ENCODE results near the gene SHLD2. TPM values are rescaled to one million over a fixed set of nuclear protein-coding genes. Genes with fewer than 3 reads are reported as not detected.
"Not testable (repeated sequence)": the region's sequence is repeated elsewhere in the genome, so short reads cannot be mapped to it uniquely, and the experiment has no call there.

The SHLD2 gene
- total RNA-seq, 2 experiments from 2014 or later = 34.3 to 37.3 TPM

DNA sequence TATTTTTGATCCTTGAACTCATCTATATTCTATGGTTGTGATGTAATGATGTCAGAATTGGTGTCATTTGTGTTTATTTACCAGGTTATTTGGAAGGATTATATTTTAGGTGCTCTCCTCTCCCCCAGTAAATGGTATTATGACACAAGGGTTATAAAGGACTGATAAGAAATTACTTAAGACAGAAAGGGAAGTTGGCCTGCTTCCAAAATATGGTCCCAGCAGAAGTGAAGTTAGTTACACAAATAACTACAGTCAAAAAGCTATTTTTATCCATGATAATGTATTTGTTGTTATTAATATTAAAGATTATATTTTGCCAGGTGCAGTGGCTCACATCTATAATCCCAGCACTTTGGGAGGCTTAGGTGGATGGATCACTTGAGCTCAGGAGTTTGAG, 37.2 kb downstream of the SHLD2 start:
- H4K20me1 ChIP-seq (ENCODE audit: insufficient read depth, low read length); DNase-seq (ENCODE audit: low spot score); H3K9me2 ChIP-seq (ENCODE audit: insufficient read depth, low read length); H3K79me2 ChIP-seq (ENCODE audit: insufficient read depth, low read depth, low read length); intact Hi-C loops (cut with micrococcal nuclease; ENCODE audit: unreplicated experiment); H2AFZ ChIP-seq (ENCODE audit: low read length); H3K4me2 ChIP-seq (ENCODE audit: low read length); CTCF ChIA-PET (ENCODE audit: unreplicated experiment); H3K4me1 ChIP-seq (ENCODE audit: insufficient read depth, low read length, poor library complexity, severe bottlenecking); H3K4me3 ChIP-seq (ENCODE audit: low read depth, low read length, poor library complexity, severe bottlenecking); H3K9me3 ChIP-seq (ENCODE audit: low read length); H3K27ac ChIP-seq (ENCODE audit: low read depth, low read length, poor library complexity, severe bottlenecking); H3K36me3 ChIP-seq (ENCODE audit: insufficient read depth, low read length); BruUV-seq (replicated peaks): not testable (repeated sequence)
- POLR2A ChIA-PET = interaction anchor here (0.6 kb wide), 1 partner anchor 184 kb away, joined by 3 read pairs; no protein-coding TSS in a partner anchor

DNA sequence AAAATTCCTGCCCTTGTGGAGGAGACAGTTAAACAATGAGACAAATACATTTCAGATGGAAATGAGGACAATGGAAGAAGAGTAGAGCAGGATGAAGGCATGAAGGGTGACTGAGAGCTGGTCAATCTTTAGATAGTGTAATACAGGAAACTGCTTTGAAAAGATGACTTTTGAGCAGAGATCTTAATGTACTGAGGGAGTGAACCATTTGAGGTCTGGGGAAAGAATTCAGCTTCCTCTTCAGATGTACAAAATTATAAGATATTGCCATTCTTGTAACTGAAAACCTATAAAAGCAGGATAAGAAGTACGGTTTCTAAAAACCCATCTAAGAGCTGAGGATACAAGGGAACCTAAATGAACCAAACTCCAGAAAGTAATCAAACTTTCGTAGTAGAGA, 38.9 kb downstream of the SHLD2 start:
- H3K27ac ChIP-seq (ENCODE audit: low read depth, low read length, poor library complexity, severe bottlenecking); H3K4me1 ChIP-seq (ENCODE audit: insufficient read depth, low read length, poor library complexity, severe bottlenecking); intact Hi-C loops (cut with micrococcal nuclease; ENCODE audit: unreplicated experiment); H3K9me3 ChIP-seq (ENCODE audit: low read length); H3K9me2 ChIP-seq (ENCODE audit: insufficient read depth, low read length); H4K20me1 ChIP-seq (ENCODE audit: insufficient read depth, low read length); H3K4me2 ChIP-seq (ENCODE audit: low read length); BruUV-seq (replicated peaks); H3K36me3 ChIP-seq (ENCODE audit: insufficient read depth, low read length); DNase-seq (ENCODE audit: low spot score); H2AFZ ChIP-seq (ENCODE audit: low read length); H3K4me3 ChIP-seq (ENCODE audit: low read depth, low read length, poor library complexity, severe bottlenecking); H3K79me2 ChIP-seq (ENCODE audit: insufficient read depth, low read depth, low read length); CTCF ChIA-PET (ENCODE audit: unreplicated experiment): not testable (repeated sequence)
- POLR2A ChIA-PET = interaction anchor here (0.6 kb wide), 1 partner anchor 77 kb away, joined by 3 read pairs; no protein-coding TSS in a partner anchor

DNA sequence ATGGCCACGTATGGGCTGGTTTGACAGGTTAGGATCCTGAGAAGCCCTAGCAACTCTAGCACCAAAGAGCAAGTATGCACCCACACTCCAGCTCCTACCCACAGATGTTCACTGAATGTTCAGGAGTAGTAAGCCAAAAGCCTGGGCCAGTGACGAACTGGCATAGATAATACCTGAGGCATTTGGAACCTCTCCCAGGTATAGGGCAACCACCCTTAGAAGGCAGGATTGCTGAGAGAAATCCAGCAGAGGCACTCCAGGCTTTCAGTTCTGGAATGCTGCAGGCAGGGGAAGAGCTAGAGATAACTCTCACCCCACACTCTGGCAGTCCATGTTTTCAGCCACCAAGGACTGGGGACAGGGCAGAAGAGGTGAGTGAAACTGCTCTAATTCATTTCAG, 39.4 kb downstream of the SHLD2 start:
- H3K36me3 ChIP-seq (ENCODE audit: insufficient read depth, low read length); CTCF ChIA-PET (ENCODE audit: unreplicated experiment); H3K27ac ChIP-seq (ENCODE audit: low read depth, low read length, poor library complexity, severe bottlenecking); H3K4me3 ChIP-seq (ENCODE audit: low read depth, low read length, poor library complexity, severe bottlenecking); H3K79me2 ChIP-seq (ENCODE audit: insufficient read depth, low read depth, low read length); intact Hi-C loops (cut with micrococcal nuclease; ENCODE audit: unreplicated experiment); BruUV-seq (replicated peaks); H3K9me3 ChIP-seq (ENCODE audit: low read length); POLR2A ChIA-PET; H4K20me1 ChIP-seq (ENCODE audit: insufficient read depth, low read length); H3K9me2 ChIP-seq (ENCODE audit: insufficient read depth, low read length); DNase-seq (ENCODE audit: low spot score); H3K4me2 ChIP-seq (ENCODE audit: low read length); H2AFZ ChIP-seq (ENCODE audit: low read length); H3K4me1 ChIP-seq (ENCODE audit: insufficient read depth, low read length, poor library complexity, severe bottlenecking): not testable (repeated sequence)

DNA sequence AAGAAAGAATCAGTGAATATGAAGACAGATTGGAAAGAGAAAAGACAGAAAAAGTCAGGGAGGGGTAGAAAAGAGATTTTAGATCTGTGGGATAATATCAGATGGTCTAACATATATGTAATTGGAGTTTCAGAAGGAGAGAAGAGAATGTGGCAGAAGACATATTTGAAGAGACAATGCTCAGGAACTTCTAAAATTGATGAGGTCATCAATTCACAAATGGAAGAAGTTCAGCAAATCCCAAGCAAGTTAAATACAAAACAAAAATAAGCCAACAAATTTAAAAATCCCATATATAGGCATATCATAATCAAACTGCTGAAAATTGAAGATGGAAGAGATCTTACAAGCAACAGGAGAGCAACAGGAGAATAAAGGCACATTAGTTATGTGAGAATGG, 42.5 kb downstream of the SHLD2 start:
- not testable (repeated sequence) for H3K9me2 ChIP-seq (ENCODE audit: insufficient read depth, low read length); BruUV-seq (replicated peaks)

DNA sequence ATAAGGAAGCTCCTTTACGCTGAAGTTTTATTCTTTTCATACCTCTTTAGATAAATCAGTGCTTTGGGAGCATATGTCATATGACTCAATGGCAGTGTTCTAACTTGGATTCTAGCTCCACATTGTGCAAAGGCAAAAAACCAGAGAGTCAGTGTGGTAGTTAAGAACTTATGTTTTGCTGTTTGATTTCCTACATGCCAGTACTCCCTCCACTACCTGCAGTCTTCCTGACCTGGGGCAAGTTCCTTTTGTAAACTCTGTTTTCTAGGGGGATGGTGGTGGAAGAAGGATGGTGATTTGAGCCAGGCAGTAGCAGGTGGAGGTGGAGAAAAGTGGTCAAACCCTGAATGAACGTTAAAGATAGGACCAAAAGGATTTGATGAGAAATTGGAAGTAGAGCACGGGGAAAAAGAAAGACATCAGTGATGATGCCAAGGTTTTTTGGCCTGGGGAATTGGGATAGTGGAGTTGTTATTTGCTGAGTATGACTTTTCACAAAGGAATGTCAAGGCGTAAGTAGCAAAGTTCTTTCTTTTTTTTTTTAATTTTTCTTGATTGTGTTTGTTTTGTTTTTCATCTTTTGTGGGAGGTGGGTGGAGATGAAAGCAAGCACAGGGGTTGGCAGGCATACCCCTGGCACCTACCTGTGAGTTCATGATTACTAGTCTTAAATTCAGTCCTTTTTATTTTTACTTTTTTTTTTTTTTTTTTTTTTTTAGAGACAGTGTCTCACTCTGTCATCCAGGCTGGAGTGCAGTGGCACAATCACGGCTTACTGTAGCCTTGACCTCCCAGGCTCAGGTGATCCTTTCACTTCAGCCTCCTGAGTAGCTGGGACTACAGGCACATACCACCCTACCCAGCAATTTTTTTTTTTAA, 47.5 kb downstream of the SHLD2 start:
- H3K9me2 ChIP-seq (ENCODE audit: insufficient read depth, low read length); H4K20me1 ChIP-seq (ENCODE audit: insufficient read depth, low read length); H3K36me3 ChIP-seq (ENCODE audit: insufficient read depth, low read length); BruUV-seq (replicated peaks); CTCF ChIA-PET (ENCODE audit: unreplicated experiment); intact Hi-C loops (cut with micrococcal nuclease; ENCODE audit: unreplicated experiment); H3K9me3 ChIP-seq (ENCODE audit: low read length); H3K27ac ChIP-seq (ENCODE audit: low read depth, low read length, poor library complexity, severe bottlenecking); H3K4me1 ChIP-seq (ENCODE audit: insufficient read depth, low read length, poor library complexity, severe bottlenecking); DNase-seq (ENCODE audit: low spot score); H2AFZ ChIP-seq (ENCODE audit: low read length); H3K79me2 ChIP-seq (ENCODE audit: insufficient read depth, low read depth, low read length); H3K4me2 ChIP-seq (ENCODE audit: low read length); H3K4me3 ChIP-seq (ENCODE audit: low read depth, low read length, poor library complexity, severe bottlenecking): not testable (repeated sequence)
- POLR2A ChIA-PET = interaction anchor here (0.6 kb wide), 1 partner anchor 57 kb away, joined by 3 read pairs; no protein-coding TSS in a partner anchor

More for the DNA sequence above, 42.5 kb downstream of the SHLD2 start:
- DNase-seq (ENCODE audit: low spot score); H3K9me3 ChIP-seq (ENCODE audit: low read length); H3K27ac ChIP-seq (ENCODE audit: low read depth, low read length, poor library complexity, severe bottlenecking); CTCF ChIA-PET (ENCODE audit: unreplicated experiment); intact Hi-C loops (cut with micrococcal nuclease; ENCODE audit: unreplicated experiment); H3K36me3 ChIP-seq (ENCODE audit: insufficient read depth, low read length); H3K4me3 ChIP-seq (ENCODE audit: low read depth, low read length, poor library complexity, severe bottlenecking); H4K20me1 ChIP-seq (ENCODE audit: insufficient read depth, low read length); POLR2A ChIA-PET; H2AFZ ChIP-seq (ENCODE audit: low read length); H3K4me2 ChIP-seq (ENCODE audit: low read length); H3K4me1 ChIP-seq (ENCODE audit: insufficient read depth, low read length, poor library complexity, severe bottlenecking); H3K79me2 ChIP-seq (ENCODE audit: insufficient read depth, low read depth, low read length): not testable (repeated sequence)

DNA sequence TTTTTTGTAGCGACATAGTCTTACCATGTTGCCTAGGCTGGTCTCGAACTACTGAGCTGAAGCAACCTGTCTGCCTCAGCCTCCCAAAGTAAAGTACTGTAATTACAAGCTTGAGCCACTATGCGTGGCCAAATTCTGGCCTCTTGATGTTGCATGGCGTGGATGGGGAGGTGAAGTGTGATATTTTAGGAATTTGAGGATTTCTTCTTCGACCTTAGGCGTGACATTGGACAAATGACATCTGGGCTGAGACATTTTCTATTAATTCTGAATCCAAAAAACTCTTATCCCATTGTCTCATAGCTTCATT, 48.1 kb downstream of the SHLD2 start:
- H2AFZ ChIP-seq (ENCODE audit: low read length); DNase-seq (ENCODE audit: low spot score); CTCF ChIA-PET (ENCODE audit: unreplicated experiment); H3K79me2 ChIP-seq (ENCODE audit: insufficient read depth, low read depth, low read length); H3K9me2 ChIP-seq (ENCODE audit: insufficient read depth, low read length); H3K36me3 ChIP-seq (ENCODE audit: insufficient read depth, low read length); H4K20me1 ChIP-seq (ENCODE audit: insufficient read depth, low read length); H3K4me2 ChIP-seq (ENCODE audit: low read length); BruUV-seq (replicated peaks); H3K9me3 ChIP-seq (ENCODE audit: low read length); intact Hi-C loops (cut with micrococcal nuclease; ENCODE audit: unreplicated experiment); H3K4me3 ChIP-seq (ENCODE audit: low read depth, low read length, poor library complexity, severe bottlenecking); H3K4me1 ChIP-seq (ENCODE audit: insufficient read depth, low read length, poor library complexity, severe bottlenecking); H3K27ac ChIP-seq (ENCODE audit: low read depth, low read length, poor library complexity, severe bottlenecking): not testable (repeated sequence)
- POLR2A ChIA-PET = interaction anchor here (0.6 kb wide), 2 partner anchors 33 to 57 kb away, joined by 3 read pairs; no protein-coding TSS in a partner anchor

Measured in OCI-LY7 (cell line).